Suprapubic skin (tissue), 4 donors: Measurements from ENCODE around the gene PTPRD. TPM values are rescaled to one million over a fixed set of nuclear protein-coding genes. Genes with fewer than 3 reads are reported as not detected.

Source experiments
- DNase-seq, 2 donors: peaks; one replicate each; pipeline ENCODE4 v3.0.0-alpha.2; 2019; ENCODE audit warnings: low spot score in 2 of 2
- H3K27ac ChIP-seq: fragments of 200-600 bp; sonication (generic); one replicate; pipeline ENCODE4 v1.5.1; 2019
- H3K27me3 ChIP-seq: fragments of 200-600 bp; sonication (generic); one replicate; pipeline ENCODE4 v1.5.1; 2019
- H3K36me3 ChIP-seq: fragments of 200-600 bp; sonication (generic); one replicate; pipeline ENCODE4 v1.5.1; 2019
- H3K4me1 ChIP-seq: fragments of 200-600 bp; sonication (generic); one replicate; pipeline ENCODE4 v1.5.1; 2019
- H3K4me3 ChIP-seq: fragments of 200-600 bp; sonication (generic); one replicate; pipeline ENCODE4 v1.5.1; 2019; ENCODE audit warnings: mild to moderate bottlenecking
- H3K9me3 ChIP-seq: fragments of 200-600 bp; sonication (generic); one replicate; pipeline ENCODE4 v1.5.1; 2019
- EP300 ChIP-seq: sonication (generic); formaldehyde crosslinking; IDR thresholded peaks from one replicate; pipeline ENCODE4 v1.6.1; 2017; ENCODE audit warnings: antibody characterized with exemption
- POLR2A ChIP-seq, 2 donors: fragments of 450-650 bp; IDR thresholded peaks; one replicate each; pipeline ENCODE4 v1.6.1; 2017; ENCODE audit warnings: antibody characterized with exemption in 2 of 2, mild to moderate bottlenecking in 2 of 2, moderate library complexity in 2 of 2
- POLR2AphosphoS5 ChIP-seq, 3 donors: sonication (generic); formaldehyde crosslinking; IDR thresholded peaks; one replicate each; pipeline ENCODE4 v1.6.1; 2017; ENCODE audit warnings: antibody characterized with exemption in 3 of 3
- WGBS: methylation state at CpG from one replicate; pipeline ENCODE4 v1.1.5; 2018; 5-methylcytosine and 5-hydroxymethylcytosine counted together
- total RNA-seq, 4 donors: library from RNA; depleted of rRNA; stranded (reverse); fragments of >200 nt; gene quantifications; one replicate each; pipeline ENCODE4 v1.1.0, GENCODE V29; 2016
- TF ChIP-seq, protein P1 (sequence below), 2 donors: fragments of 200-600 bp in 1 of 2; fragments of 450-650 bp in 1 of 2; sonication (generic) in 1 of 2; IDR thresholded peaks; one replicate each; pipeline ENCODE4 v1.5.1; 2016 to 2019; ENCODE audit warnings: antibody characterized with exemption in 2 of 2, mild to moderate bottlenecking in 1 of 2, moderate library complexity in 1 of 2

PTPRD gene
- total RNA-seq, 4 donors from 2014 or later = 0.49 to 3.3 (median 2.5) TPM

DNA sequence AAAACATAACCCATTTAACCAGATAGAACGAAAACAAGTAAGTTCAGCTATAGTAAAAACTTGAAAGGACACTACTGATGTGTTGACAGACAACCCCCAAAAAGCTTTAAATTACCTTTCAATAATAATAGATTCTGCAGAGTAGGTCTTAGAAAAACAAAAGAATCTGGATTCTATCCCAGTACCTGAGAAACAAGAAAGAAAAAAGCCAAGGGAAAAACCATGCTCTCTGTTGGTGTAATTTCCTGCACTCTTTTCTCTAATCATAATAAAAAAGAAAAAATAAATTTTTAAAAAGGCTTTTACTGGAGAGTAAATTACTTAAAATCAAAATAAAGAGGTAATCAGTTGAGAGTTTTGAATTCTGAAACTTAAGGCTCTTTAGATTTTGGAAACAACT lies 1090.4 kb downstream of the PTPRD start:
- H3K36me3 ChIP-seq = no peaks in the 10 kb centered on the region
- no peak for DNase-seq
- no peaks in the 10 kb centered on the region for H3K4me1 ChIP-seq
- H3K27me3 ChIP-seq = no peaks in the 10 kb centered on the region
- H3K9me3 ChIP-seq = no peaks in the 10 kb centered on the region
- WGBS = 44% methylated on average over 1 of the region's 1 CpG
- no peak overlapping the region for H3K27ac ChIP-seq
- TF ChIP-seq POLR2A (IDR thresholded peaks at IDR 0.05) (no peak), POLR2AphosphoS5 (IDR thresholded peaks at IDR 0.05) (no peak), EP300 (no peak)
- TF ChIP-seq, protein P1, sequence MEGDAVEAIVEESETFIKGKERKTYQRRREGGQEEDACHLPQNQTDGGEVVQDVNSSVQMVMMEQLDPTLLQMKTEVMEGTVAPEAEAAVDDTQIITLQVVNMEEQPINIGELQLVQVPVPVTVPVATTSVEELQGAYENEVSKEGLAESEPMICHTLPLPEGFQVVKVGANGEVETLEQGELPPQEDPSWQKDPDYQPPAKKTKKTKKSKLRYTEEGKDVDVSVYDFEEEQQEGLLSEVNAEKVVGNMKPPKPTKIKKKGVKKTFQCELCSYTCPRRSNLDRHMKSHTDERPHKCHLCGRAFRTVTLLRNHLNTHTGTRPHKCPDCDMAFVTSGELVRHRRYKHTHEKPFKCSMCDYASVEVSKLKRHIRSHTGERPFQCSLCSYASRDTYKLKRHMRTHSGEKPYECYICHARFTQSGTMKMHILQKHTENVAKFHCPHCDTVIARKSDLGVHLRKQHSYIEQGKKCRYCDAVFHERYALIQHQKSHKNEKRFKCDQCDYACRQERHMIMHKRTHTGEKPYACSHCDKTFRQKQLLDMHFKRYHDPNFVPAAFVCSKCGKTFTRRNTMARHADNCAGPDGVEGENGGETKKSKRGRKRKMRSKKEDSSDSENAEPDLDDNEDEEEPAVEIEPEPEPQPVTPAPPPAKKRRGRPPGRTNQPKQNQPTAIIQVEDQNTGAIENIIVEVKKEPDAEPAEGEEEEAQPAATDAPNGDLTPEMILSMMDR (IDR thresholded peaks at IDR 0.05) = no peak
- no peak overlapping the region for H3K4me3 ChIP-seq

DNA sequence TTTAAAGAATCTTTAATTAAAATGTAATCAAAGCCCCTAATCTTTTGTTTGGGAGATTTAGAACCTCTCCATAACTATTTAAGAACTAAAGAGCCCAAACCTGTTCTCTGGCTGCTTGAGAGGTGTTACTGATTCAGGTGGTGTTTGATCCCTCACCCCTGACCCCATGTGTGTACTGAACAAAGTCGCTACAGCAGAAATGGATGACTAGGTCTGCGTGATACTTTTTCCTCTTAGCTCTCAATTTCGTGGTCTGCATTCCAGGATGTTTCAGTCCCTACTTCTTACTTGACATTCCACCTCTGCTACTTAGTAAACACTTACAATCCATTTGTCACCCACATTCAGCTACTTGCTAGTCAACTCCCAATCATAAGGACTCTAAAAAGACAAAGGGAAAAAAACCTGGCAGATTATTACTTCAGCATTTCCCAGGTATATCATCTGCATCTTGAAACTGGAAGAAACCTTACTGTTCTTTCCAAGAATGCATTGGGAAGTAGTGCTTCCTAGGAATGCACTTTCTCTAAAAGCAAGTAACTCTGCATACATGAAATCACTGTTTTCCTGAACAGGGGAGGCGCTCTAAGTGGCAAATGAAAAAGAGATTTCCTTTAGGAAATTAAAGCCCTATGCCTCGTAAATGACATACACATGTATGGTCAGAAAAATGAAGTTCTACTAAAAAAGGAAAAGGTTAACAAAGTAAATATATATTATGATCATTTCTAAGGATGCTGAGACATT lies 1091.6 kb downstream of the PTPRD start:
- Histone ChIP-seq H3K27ac (no peak overlapping the region), H3K4me1 (no peaks in the 10 kb centered on the region), H3K9me3 (no peaks in the 10 kb centered on the region), H3K36me3 (no peaks in the 10 kb centered on the region), H3K4me3 (no peak overlapping the region), H3K27me3 (no peaks in the 10 kb centered on the region)
- no peak for DNase-seq
- 54% methylated on average over 5 of the region's 5 CpGs for WGBS
- TF ChIP-seq EP300 (no peak), POLR2AphosphoS5 (IDR thresholded peaks at IDR 0.05) (no peak), POLR2A (IDR thresholded peaks at IDR 0.05) (no peak)
- TF ChIP-seq, protein P1 (IDR thresholded peaks at IDR 0.05) = no peak

DNA sequence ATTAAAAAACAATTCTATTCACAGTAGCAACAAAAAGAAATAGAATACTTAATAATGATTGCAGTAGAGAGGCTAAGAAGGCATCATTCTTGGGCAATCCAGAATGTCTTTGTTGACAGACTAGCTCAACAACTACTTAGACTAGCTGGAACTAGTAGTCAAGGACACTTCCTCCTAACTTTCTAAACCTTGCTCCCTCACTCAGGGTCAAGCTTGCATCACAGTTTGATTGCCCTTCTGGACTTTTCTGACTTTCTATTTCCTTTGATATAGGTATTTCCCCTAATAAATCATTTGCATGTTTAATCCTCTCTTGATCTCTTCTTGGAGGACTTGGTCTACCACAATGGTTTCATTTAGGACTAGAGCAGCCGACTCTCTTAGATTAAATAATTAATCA lies 1107.9 kb downstream of the PTPRD start:
- Histone ChIP-seq H3K9me3 (peaks cover 2% of the 10 kb centered on the region), H3K27ac (no peak overlapping the region), H3K4me1 (no peaks in the 10 kb centered on the region), H3K36me3 (no peaks in the 10 kb centered on the region), H3K27me3 (no peaks in the 10 kb centered on the region), H3K4me3 (no peak overlapping the region)
- no peak for TF ChIP-seq EP300
- no peak for TF ChIP-seq POLR2AphosphoS5 (IDR thresholded peaks at IDR 0.05)
- TF ChIP-seq, protein P1 (IDR thresholded peaks at IDR 0.05) = no peak
- TF ChIP-seq POLR2A (IDR thresholded peaks at IDR 0.05) = no peak
- 73% methylated on average over 1 of the region's 1 CpG for WGBS
- DNase-seq = no peak

DNA sequence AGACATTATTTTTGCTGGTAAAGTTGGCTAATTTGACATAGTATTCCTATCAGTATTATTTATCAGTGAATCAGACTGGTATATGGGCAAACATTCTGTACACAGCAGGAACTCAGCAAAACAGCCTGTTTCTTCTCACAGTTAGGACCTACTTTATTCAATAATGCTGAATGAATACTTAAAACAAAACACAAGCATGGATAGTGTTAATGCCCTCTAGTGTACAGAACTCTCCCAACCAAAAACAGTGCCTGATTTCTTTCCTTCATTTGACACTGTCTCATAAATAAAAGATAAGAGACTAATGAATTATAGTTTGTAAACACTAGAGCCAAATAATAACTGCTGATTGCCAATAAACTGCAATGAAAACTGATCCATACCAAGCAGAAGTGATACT lies 1113.3 kb downstream of the PTPRD start:
- H3K4me1 ChIP-seq = no peaks in the 10 kb centered on the region
- no peaks in the 10 kb centered on the region for H3K27me3 ChIP-seq
- H3K27ac ChIP-seq = no peak overlapping the region
- peaks cover 9% of the 10 kb centered on the region for H3K9me3 ChIP-seq
- TF ChIP-seq EP300 (no peak), POLR2A (IDR thresholded peaks at IDR 0.05) (no peak), POLR2AphosphoS5 (IDR thresholded peaks at IDR 0.05) (no peak)
- TF ChIP-seq, protein P1 (IDR thresholded peaks at IDR 0.05) = no peak
- no peak for DNase-seq
- H3K36me3 ChIP-seq = no peaks in the 10 kb centered on the region
- H3K4me3 ChIP-seq = no peak overlapping the region

DNA sequence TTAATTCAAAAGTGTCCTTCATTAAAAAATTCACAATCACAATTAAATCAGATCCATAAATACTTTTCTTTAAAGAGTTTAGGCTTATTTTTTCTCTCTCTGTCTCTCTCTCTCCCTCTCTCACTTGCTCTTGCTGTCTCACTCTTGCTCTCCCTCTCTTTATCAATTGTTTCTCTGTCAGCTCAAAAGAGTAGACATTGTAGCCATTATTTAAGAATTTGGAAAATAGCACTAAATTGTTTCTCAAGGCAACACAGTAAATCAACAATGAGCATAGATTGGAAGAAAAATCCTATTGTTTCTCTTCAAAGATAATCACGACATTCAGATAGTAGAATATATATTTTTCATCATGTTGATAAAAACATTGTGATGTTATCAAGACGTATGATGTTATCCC lies 1114.0 kb downstream of the PTPRD start:
- Histone ChIP-seq H3K27ac (no peak overlapping the region), H3K4me1 (no peaks in the 10 kb centered on the region), H3K9me3 (peaks cover 9% of the 10 kb centered on the region), H3K36me3 (no peaks in the 10 kb centered on the region), H3K4me3 (no peak overlapping the region), H3K27me3 (no peaks in the 10 kb centered on the region)
- 72% methylated on average over 2 of the region's 2 CpGs for WGBS
- TF ChIP-seq, protein P1 (IDR thresholded peaks at IDR 0.05) = no peak
- no peak for DNase-seq
